GM21619 (cell line): ENCODE data around the gene CDRT15.
"Not testable (repeated sequence)": the region's sequence is repeated elsewhere in the genome, so short reads cannot be mapped to it uniquely, and the experiment has no call there.

ENCODE experiments used
- ATAC-seq: cut with Tn5 transposase; IDR thresholded peaks from one replicate; pipeline ENCODE4 v1.9.1; 2021; ENCODE audit not compliant: unreplicated experiment

Gene CDRT15

GRCh38 chr17:14209215-14209614 is 27.4 kb downstream of the CDRT15 start:
- no peak for ATAC-seq

GRCh38 chr17:14207791-14208190 is 28.9 kb downstream of the CDRT15 start:
- no peak for ATAC-seq

GRCh38 chr17:14206891-14207290 is 29.8 kb downstream of the CDRT15 start:
- no peak for ATAC-seq

- no peak for ATAC-seq
Measured at GRCh38 chr17:14205992-14206461, 30.6 kb downstream of the CDRT15 start.

GRCh38 chr17:14205380-14205779 is 31.3 kb downstream of the CDRT15 start:
- no peak for ATAC-seq

GRCh38 chr17:14204546-14204945 is 32.1 kb downstream of the CDRT15 start:
- no peak for ATAC-seq

GRCh38 chr17:14204084-14204483 is 32.6 kb downstream of the CDRT15 start:
- no peak for ATAC-seq

GRCh38 chr17:14203388-14203787 is 33.3 kb downstream of the CDRT15 start:
- ATAC-seq: no peak

- no peak for ATAC-seq
Measured at GRCh38 chr17:14202388-14203166, 34.1 kb downstream of the CDRT15 start.

- no peak for ATAC-seq
Measured at GRCh38 chr17:14201988-14202380, 34.7 kb downstream of the CDRT15 start.

GRCh38 chr17:14201021-14201987 is 35.4 kb downstream of the CDRT15 start:
- ATAC-seq: no peak

- ATAC-seq: no peak
Measured at GRCh38 chr17:14200354-14200753, 36.3 kb downstream of the CDRT15 start.

GRCh38 chr17:14199601-14200000 is 37.1 kb downstream of the CDRT15 start:
- no peak for ATAC-seq

GRCh38 chr17:14198575-14198974 is 38.1 kb downstream of the CDRT15 start:
- no peak for ATAC-seq

GRCh38 chr17:14198013-14198412 is 38.6 kb downstream of the CDRT15 start:
- no peak for ATAC-seq

GRCh38 chr17:14197586-14197985 is 39.1 kb downstream of the CDRT15 start:
- no peak for ATAC-seq

GRCh38 chr17:14197057-14197456 is 39.6 kb downstream of the CDRT15 start:
- no peak for ATAC-seq

GRCh38 chr17:14196377-14196997 is 40.2 kb downstream of the CDRT15 start:
- no peak for ATAC-seq

GRCh38 chr17:14192636-14193344 is 43.9 kb downstream of the CDRT15 start:
- peak; percentile 51 for ATAC-seq

GRCh38 chr17:14192039-14192438 is 44.6 kb downstream of the CDRT15 start:
- ATAC-seq: not testable (repeated sequence)

GRCh38 chr17:14191469-14191868 is 45.2 kb downstream of the CDRT15 start:
- not testable (repeated sequence) for ATAC-seq
